Ovary (tissue), 3 donors: ENCODE results near the gene KCNIP3.

Experiments used
- POLR2A ChIP-seq: fragments of 450-650 bp; IDR thresholded peaks from one replicate; pipeline ENCODE4 v1.6.1; 2017; ENCODE audit warnings: antibody characterized with exemption, mild to moderate bottlenecking, moderate library complexity
- TF ChIP-seq, protein P1 (sequence below), 3 donors: fragments of 450-650 bp in 2 of 3; fragments of 200-600 bp in 1 of 3; IDR thresholded peaks; one replicate each; pipeline versions ENCODE4 v1.5.1 to v1.8.0; 2016 to 2022; ENCODE audit warnings: antibody characterized with exemption in 3 of 3, mild to moderate bottlenecking in 1 of 3
- donor health status: DM: no; HTN: no; CAD: no.

DNA sequence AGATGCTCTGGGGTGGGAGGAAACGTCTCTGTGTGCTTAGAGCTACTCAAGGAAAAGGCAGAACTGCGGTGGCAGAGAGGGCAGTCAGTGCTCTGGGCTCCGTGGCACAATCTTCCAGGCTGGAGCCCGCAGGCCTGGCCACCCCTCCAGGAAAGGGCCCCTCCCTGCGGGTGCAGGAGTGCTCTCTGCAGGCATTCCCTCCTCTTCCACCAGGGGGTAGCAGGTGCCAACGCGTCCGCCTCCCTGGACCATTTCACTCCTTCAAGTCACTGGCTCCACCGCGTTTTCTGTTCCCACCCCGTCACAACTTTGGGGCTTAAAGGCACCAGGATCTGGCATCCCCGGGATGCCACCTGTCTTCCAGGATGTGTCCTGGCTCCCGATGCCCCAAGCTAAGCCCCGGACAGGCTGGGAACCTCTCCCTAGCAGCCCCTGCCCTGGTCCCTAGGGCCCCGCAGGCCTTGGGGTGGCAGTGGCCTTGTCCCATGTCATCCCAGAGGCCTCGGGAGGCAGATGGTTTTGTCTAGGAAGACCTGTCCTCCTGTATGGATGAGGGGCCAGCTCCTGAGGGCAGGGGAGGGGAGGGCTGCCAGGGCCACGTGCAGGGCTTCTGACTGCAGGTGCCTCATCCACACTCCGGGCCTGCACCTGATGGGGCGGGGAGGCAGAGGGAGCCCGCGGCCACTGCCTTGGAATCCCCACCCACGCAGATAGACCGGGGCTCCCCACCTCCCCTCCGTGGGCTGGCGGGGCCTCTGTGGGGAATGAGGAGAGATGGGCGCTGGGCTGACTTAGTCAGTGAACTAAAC lies 26.4 kb downstream of the KCNIP3 start:
- TF ChIP-seq, protein P1, sequence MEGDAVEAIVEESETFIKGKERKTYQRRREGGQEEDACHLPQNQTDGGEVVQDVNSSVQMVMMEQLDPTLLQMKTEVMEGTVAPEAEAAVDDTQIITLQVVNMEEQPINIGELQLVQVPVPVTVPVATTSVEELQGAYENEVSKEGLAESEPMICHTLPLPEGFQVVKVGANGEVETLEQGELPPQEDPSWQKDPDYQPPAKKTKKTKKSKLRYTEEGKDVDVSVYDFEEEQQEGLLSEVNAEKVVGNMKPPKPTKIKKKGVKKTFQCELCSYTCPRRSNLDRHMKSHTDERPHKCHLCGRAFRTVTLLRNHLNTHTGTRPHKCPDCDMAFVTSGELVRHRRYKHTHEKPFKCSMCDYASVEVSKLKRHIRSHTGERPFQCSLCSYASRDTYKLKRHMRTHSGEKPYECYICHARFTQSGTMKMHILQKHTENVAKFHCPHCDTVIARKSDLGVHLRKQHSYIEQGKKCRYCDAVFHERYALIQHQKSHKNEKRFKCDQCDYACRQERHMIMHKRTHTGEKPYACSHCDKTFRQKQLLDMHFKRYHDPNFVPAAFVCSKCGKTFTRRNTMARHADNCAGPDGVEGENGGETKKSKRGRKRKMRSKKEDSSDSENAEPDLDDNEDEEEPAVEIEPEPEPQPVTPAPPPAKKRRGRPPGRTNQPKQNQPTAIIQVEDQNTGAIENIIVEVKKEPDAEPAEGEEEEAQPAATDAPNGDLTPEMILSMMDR (IDR thresholded peaks at IDR 0.05): no peak
- TF ChIP-seq POLR2A: no peak
